GM21723 (cell line): ENCODE data around the gene EDC4.
"Not testable (repeated sequence)": the region's sequence is repeated elsewhere in the genome, so short reads cannot be mapped to it uniquely, and the experiment has no call there.

Source experiments
- ATAC-seq: cut with Tn5 transposase; IDR thresholded peaks from one replicate; pipeline ENCODE4 v1.9.1; 2021; ENCODE audit warnings: mild to moderate bottlenecking, moderate library complexity; ENCODE audit not compliant: unreplicated experiment

EDC4 gene

GRCh38 chr16:67893743-67894399 lies 21.0 kb downstream of the EDC4 start:
- peak; percentile 7 for ATAC-seq

DNA sequence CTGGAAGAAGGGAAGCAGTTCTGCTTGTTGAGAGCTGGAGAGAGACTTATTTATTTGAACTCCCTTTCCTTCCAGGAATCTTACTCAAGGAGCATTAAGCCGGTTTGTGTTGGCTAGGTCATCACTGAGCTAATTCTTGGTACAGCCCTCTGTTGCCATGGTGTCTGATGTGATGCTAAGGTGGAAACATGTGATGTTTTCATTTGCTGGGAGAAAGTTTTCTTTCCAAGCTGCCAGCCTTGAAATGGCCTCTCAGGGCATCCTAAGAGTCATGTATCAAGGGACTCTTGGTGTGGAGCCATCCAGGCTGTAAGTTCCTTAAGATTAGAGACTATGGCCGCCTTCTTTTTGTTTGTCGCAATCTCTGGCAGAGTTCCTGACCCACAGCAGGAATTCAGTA lies 24.4 kb downstream of the EDC4 start:
- no peak for ATAC-seq

GRCh38 chr16:67901734-67902133 lies 28.9 kb downstream of the EDC4 start:
- no peak for ATAC-seq

GRCh38 chr16:67902831-67903230 lies 30.0 kb downstream of the EDC4 start:
- ATAC-seq, result no peak

GRCh38 chr16:67907397-67908180 lies 34.7 kb downstream of the EDC4 start:
- no peak for ATAC-seq

GRCh38 chr16:67909056-67909742 lies 36.3 kb downstream of the EDC4 start:
- ATAC-seq, result no peak

DNA sequence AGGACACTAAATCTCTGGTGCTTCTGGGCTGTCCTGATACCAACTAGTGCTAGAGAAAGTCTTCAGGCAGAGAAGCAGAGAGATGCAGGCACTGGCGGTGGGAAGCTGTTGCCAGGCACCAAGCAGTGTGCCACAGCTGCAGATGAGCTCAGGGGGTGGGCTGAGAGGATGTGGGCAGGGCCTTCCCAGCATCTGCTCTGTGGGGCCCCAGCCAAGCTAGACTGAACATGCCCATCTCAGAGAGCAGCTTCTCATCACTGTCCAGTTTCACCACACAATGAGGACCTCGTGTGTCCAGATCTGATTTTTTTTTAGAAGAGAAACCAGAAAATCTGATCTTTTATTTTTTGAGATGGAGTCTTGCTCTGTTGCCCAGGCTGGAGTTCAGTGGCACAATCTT lies 37.3 kb downstream of the EDC4 start:
- peak; percentile 57 for ATAC-seq

DNA sequence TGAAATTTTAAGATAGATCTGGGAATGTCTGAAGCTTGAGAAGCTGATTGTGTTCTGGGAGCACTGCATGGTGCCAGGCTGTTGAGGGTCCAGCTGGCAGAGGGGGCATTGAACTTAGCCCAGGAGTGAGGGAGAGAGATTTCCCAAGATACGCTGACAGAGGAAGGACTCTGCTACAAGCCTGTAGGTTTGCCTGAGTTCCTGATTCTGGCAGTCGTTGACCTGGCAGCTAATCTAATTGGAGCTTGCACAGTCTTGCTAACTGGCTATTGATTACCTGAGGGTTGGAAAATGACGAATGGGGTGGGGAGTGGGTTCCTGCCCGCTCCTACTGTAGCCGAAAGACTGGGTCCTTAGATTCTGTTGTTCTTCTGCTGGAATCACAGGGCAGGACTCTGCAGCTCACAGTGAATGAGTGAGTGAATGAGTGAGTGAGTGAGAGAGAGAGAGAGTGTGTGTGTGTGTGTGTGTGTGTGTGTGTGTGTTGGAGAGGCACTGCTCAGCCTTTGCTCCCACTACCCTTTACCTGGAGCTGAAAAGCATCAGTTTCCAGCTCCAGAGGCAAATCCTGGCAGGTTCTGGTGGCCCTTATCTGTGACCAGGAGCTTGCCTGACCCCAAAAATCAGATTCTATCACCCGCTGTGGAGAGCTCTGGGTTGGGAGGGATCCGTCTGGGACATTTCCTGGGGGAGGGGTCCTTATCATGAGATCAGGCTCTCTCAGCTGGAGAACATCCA lies 42.1 kb downstream of the EDC4 start:
- no peak for ATAC-seq

DNA sequence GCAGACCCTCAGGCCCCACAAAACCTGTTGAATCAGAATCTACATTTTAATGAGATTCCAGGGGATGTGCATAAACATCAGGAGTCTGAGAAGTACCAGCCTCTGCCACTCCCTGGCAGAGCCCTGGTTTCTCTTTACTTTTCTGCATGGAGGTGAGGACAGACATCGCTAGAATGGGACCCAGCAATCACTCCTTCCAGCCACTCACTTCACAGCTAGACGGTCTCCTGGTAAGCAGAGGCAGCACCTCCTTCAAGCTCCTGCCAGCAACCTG lies 42.6 kb downstream of the EDC4 start:
- not testable (repeated sequence) for ATAC-seq

- ATAC-seq, result no peak
Observed at GRCh38 chr16:67915831-67916723, 43.2 kb downstream of the EDC4 start.

DNA sequence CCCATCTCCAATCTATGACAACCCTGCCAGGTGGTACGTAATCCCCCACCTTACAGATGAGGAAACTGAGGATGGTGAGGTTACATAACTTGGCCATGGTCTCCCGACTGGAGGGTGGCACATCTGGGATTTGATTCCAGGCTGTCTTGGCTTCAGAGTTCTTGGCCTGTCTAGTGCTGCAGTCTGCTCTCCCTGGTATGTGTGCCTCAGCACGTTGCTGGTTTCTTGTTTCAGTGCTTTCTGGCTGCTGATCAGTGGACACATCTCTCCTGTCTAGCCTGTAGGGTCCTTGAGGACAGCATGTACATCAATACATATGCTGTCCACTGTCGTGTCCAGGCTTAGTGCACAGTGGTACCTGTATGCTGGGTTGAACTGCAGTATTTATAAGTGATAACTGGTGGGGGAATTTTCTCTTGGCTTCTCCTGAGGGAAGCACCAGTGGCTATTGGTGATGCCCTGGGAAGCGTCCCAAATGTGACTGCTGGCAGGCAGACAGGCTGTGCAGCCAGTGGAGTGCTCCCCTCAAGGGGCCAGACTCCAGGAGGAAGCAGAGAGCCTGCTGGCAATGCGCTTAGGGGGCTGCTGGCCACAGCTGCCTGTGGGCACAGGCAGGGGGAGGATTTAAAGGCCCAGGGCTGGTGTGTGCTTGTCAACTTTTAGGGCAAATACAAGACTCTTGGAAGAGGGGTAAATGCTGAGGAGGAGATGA lies 44.4 kb downstream of the EDC4 start:
- no peak for ATAC-seq

DNA sequence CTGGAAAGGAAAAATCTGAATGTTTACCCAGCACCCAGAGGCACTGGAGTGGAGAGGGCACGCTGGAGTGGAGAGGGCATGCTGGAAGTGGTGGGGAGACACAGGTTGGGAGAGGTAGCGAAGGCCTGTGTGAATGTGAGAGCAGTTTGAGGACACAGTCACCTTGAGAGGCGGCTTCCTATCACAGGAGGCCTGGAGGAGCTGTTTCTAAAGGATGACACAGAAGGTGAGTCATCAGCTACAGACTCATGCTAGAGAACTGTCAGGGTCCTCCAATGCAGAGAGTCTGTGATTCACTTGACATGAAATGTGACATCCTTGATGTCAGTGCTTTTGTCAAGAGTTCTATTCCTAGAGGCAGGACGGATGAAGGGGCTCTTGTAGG lies 45.0 kb downstream of the EDC4 start:
- ATAC-seq, result no peak

GRCh38 chr16:67919622-67920221 lies 46.9 kb downstream of the EDC4 start:
- ATAC-seq, result no peak

- no peak for ATAC-seq
Observed at GRCh38 chr16:67922221-67922620, 49.4 kb downstream of the EDC4 start.

- ATAC-seq, result no peak
Observed at GRCh38 chr16:67922740-67923139, 49.9 kb downstream of the EDC4 start.

GRCh38 chr16:67923414-67924116 lies 50.7 kb downstream of the EDC4 start:
- no peak for ATAC-seq

DNA sequence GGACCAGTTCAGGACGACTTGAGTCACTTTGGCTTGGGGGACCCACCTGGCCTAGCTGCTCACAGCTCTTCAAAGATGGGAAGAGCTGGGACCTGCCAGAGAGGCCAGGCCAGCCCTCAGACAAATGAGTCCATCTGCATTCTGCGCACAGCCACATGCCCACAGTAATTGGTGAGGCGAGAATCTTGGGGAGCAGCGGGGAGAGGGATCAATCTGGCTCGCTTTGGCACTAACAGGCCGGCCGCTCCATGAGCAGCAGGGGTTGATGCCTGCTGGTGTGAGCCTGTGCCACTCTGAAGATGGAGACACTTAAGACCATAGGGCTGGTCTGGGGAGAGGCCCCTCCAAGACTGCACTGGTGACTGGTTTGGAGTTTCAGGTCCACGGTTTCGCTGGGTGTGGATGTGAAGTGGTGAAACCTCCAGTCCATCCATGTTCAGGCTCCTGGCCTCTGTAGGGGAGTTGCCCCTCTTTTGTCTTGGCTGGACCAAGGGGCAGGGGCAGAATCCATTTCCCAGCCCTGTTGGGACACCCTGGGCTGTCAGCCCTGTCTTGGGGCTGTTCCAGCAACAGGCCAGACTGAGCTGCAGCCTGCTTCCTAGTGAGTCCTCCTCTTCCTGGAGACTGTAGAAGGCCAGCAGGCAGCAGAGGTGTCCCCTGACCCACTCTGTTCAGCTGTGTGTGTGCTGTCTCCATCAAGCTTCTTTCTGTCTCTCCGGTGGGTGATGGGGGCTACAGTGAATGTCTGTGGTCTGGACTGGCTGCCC lies 51.5 kb downstream of the EDC4 start:
- ATAC-seq, result no peak

DNA sequence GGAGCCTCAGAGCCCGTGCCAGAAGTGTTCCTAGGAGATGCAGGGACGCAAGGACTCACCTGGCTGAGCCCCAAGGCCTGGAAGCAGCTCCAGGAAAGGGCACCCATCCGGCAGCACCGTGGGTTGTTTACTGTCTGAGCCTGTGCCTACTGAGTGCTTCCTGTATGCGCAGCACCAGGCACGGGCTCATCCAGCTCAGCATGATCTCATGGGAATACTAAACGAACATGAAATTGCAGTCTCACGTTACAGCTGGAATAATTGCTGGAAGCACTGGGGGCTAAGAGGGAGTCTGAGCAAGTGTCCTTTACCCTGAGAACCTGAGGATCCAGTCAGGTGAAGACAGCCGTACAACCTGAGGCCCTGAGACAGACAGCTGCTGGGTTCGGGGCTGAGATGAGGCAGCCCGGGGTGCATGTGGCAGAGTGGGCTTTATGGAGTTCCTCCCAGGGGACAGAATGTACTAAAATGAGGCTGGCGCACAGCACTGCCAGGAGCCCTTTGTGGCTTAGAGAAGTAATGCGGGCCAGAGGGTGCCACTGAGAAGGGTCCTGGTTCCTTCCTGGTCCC lies 53.4 kb downstream of the EDC4 start:
- ATAC-seq, result no peak
